HL-60 (cell line): ENCODE data around the gene CFAP141.

Experiments
- POLR2AphosphoS5 ChIP-seq: IDR thresholded peaks from 2 replicates; pipeline ENCODE4 v1.6.1; 2012; ENCODE audit warnings: low read depth
- TF ChIP-seq, protein P1 (sequence below): IDR thresholded peaks from one replicate; pipeline ENCODE4 v1.5.1; 2011; ENCODE audit warnings: low read length, control low read depth, inconsistent platforms; ENCODE audit not compliant: insufficient read depth

DNA sequence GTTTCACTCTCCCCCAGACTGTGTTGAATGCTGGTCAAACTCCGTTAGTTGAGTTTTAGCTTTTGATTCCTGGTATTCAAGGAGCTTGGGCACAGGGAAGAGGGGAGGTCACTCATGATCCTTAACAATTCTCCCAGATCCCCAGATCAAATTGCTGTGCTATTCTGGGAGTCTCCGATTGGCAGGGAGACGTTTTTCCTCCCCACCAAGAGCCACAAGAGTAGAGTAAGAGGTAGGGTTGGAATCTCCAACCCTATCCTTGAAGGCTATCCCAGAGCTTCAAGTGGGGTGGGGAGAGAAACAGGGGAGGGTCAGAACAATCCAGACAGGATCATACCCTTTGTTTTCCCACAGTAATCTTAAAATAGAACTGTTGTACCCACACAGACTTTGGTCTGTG, 13.7 kb downstream of the CFAP141 start:
- TF ChIP-seq POLR2AphosphoS5: no peak
- TF ChIP-seq, protein P1, sequence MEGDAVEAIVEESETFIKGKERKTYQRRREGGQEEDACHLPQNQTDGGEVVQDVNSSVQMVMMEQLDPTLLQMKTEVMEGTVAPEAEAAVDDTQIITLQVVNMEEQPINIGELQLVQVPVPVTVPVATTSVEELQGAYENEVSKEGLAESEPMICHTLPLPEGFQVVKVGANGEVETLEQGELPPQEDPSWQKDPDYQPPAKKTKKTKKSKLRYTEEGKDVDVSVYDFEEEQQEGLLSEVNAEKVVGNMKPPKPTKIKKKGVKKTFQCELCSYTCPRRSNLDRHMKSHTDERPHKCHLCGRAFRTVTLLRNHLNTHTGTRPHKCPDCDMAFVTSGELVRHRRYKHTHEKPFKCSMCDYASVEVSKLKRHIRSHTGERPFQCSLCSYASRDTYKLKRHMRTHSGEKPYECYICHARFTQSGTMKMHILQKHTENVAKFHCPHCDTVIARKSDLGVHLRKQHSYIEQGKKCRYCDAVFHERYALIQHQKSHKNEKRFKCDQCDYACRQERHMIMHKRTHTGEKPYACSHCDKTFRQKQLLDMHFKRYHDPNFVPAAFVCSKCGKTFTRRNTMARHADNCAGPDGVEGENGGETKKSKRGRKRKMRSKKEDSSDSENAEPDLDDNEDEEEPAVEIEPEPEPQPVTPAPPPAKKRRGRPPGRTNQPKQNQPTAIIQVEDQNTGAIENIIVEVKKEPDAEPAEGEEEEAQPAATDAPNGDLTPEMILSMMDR: no peak
